Thoracic aorta (tissue), 2 donors: ENCODE data around the gene ITGB6. TPM values are rescaled to one million over a fixed set of nuclear protein-coding genes. Genes with fewer than 3 reads are reported as not detected.

ENCODE experiments used
- ATAC-seq: fragments of 150-250 bp; one replicate; pipeline ENCODE4 v1.8.0; 2017; ENCODE audit warnings: low read depth; ENCODE audit not compliant: insufficient number of reproducible peaks, low FRiP score
- DNase-seq: peaks from one replicate; pipeline ENCODE4 v3.0.0-alpha.2; 2020; ENCODE audit warnings: low spot score
- H3K27ac ChIP-seq, 2 donors: fragments of 200-600 bp; sonication (generic); 1 replicate in 1 of 2; 2 replicates in 1 of 2; pipeline ENCODE4 v1.5.1; 2016; ENCODE audit warnings: mild to moderate bottlenecking in 2 of 2, moderate library complexity in 2 of 2
- H3K27me3 ChIP-seq: fragments of 200-600 bp; sonication (generic); replicated peaks from 2 replicates; pipeline ENCODE4 v1.6.0; 2016; ENCODE audit warnings: mild to moderate bottlenecking; ENCODE audit not compliant: insufficient read depth
- H3K36me3 ChIP-seq: fragments of 200-600 bp; sonication (generic); one replicate; pipeline ENCODE4 v1.5.1; 2016
- H3K4me1 ChIP-seq, 2 donors: fragments of 200-600 bp; sonication (generic); 1 replicate in 1 of 2; 2 replicates in 1 of 2; pipeline versions ENCODE4 v1.5.1 to v1.6.0; 2016; ENCODE audit warnings: low read depth in 2 of 2, mild to moderate bottlenecking in 1 of 2; ENCODE audit not compliant: control insufficient read depth in 1 of 2
- H3K4me3 ChIP-seq: fragments of 200-600 bp; sonication (generic); 2 replicates; pipeline ENCODE4 v1.5.1; 2016; ENCODE audit warnings: mild to moderate bottlenecking
- H3K9me3 ChIP-seq: fragments of 200-600 bp; sonication (generic); 2 replicates; pipeline ENCODE4 v1.5.1; 2016
- total RNA-seq, 2 donors: library from RNA; depleted of rRNA; stranded (reverse); fragments of >200 nt; gene quantifications; one replicate each; pipeline versions ENCODE4 v1.1.0 to v1.2.3, GENCODE V29; 2016
- TF ChIP-seq, protein P1 (sequence below): fragments of 200-600 bp; sonication (generic); IDR thresholded peaks from one replicate; pipeline ENCODE4 v1.5.1; 2019; ENCODE audit warnings: antibody characterized with exemption

The ITGB6 gene
- total RNA-seq, 2 donors from 2014 or later, result 0.99 TPM; not detected in 1

DNA sequence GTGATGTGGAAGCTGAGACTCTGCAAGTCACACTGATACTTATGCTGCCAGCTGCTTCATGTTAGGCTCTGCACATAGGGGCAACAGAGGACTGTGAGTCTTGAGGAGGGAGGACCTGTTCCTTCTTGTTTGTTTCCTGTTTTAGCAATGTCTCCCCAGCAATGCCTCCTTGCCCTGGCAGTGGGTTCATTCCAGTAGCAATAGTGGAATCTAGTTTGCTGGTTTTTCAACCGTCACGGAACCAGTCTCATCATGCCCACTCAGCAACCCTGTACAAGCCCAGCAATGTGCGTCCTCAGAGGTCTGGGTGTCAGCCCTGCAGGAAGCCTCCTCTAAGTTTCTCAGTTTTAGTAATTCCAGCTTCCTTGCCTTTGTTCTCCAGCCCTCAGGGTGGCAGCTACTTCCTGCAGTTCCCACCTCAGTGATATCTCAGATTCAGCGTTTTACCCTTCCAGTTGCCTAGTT, 20.5 kb upstream of the ITGB6 start:
- H3K4me1 ChIP-seq, result peaks cover 5 to 12% of the 10 kb centered on the region in 2 donors
- TF ChIP-seq, protein P1, sequence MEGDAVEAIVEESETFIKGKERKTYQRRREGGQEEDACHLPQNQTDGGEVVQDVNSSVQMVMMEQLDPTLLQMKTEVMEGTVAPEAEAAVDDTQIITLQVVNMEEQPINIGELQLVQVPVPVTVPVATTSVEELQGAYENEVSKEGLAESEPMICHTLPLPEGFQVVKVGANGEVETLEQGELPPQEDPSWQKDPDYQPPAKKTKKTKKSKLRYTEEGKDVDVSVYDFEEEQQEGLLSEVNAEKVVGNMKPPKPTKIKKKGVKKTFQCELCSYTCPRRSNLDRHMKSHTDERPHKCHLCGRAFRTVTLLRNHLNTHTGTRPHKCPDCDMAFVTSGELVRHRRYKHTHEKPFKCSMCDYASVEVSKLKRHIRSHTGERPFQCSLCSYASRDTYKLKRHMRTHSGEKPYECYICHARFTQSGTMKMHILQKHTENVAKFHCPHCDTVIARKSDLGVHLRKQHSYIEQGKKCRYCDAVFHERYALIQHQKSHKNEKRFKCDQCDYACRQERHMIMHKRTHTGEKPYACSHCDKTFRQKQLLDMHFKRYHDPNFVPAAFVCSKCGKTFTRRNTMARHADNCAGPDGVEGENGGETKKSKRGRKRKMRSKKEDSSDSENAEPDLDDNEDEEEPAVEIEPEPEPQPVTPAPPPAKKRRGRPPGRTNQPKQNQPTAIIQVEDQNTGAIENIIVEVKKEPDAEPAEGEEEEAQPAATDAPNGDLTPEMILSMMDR, result no peak
- DNase-seq (no peak), ATAC-seq (no peak)
- no peak overlapping the region for H3K4me3 ChIP-seq
- no peaks in the 10 kb centered on the region for H3K27me3 ChIP-seq
- H3K27ac ChIP-seq, result no peak overlapping the region
- no peaks in the 10 kb centered on the region for H3K36me3 ChIP-seq
- no peaks in the 10 kb centered on the region for H3K9me3 ChIP-seq

DNA sequence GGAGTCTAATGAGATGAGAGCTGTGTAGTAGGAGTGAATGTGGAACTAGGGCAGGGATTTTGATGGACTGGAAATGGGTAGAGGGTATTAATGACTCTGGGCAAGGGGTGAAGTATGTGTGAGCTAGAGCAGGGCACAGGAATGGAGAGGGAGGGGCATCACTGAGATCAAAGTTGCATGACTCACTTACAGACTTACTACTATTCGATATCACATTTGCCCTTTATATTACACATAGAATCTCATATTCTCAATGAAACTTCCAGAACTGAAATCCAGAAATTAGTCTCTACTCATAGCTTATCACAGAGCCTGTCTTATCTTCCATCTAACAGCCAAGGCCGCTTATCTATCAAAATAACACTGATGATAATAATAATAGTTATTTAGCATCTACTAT, 20.0 kb upstream of the ITGB6 start:
- Histone ChIP-seq H3K27ac (no peak overlapping the region), H3K4me1 (peaks cover 5 to 12% of the 10 kb centered on the region in 2 donors), H3K9me3 (no peaks in the 10 kb centered on the region), H3K27me3 (no peaks in the 10 kb centered on the region), H3K4me3 (no peak overlapping the region), H3K36me3 (no peaks in the 10 kb centered on the region)
- TF ChIP-seq, protein P1, result no peak
- ATAC-seq (no peak), DNase-seq (no peak)

DNA sequence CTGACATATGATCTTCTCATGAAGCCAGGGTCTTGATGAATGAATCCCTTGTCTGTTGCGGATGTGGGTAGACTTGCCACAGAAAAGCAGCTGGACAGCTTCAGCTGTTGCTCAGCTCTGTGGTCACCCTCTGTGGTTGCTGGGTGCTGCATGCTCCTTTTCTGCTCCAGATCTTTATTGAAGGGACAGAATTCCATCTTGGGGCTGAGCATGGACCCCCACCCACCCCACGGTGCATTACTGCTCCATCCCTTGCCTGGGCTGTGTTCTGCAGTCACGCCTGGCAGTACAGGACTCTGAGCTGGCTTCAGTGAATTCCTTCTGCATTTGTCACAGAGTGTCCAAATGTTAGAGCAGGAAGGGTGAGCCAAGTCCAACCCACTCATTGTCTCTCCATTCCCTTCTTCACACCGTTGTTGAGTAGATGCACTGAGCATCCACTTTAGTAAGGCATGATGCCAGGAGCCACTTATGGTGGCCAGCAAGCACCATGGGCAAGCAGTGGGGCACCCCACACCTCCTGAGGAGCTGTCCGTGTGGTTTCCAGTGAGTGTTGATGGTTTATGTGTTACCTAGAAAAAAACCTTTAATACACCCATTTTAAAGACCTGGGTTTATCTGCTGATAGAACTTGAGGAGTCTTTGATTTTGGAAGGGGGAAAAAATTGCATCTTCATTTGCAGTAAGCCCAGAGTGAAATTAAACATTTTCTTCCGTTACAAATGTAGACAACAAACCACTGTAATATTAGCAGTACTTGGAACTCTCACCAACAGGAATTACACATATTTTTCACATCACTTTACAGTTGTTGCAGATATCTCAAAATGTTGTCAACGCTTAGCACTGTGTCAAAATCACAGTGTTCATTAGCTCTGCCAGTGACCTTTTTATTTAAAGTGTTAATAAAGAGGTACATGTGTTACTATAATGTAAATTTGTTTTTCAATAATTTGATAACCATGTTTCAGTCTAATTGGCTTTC, 14.7 kb upstream of the ITGB6 start:
- Histone ChIP-seq H3K9me3 (no peaks in the 10 kb centered on the region), H3K27ac (no peak overlapping the region), H3K4me1 (peaks cover 0 to 5% of the 10 kb centered on the region in 2 donors), H3K4me3 (no peak overlapping the region), H3K27me3 (no peaks in the 10 kb centered on the region), H3K36me3 (no peaks in the 10 kb centered on the region)
- TF ChIP-seq, protein P1, result no peak
- no peak for DNase-seq
- ATAC-seq, result peak; percentile 41

DNA sequence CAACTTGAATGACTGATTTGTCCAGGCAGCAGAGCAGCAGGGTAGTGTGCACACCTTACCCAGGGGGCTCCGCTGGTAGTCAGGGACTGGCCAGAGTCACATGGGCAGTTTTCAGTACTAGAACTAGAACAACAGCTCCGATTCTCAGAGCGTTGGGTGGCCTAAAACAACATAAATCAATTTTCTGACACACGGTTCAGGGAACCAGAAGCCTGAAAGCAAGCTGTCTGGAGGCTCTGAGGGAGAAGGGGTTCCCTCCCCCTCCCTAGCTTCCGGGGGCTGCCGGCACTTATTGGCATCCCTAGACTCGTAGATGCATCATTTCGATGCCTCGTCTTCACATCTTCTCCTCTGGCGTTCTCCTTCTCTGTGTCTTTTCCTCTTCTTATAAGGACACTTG, 13.4 kb upstream of the ITGB6 start:
- Histone ChIP-seq H3K36me3 (no peaks in the 10 kb centered on the region), H3K9me3 (no peaks in the 10 kb centered on the region), H3K27ac (no peak overlapping the region), H3K4me3 (no peak overlapping the region), H3K4me1 (peaks cover 2 to 18% of the 10 kb centered on the region in 2 donors), H3K27me3 (no peaks in the 10 kb centered on the region)
- DNase-seq, result no peak
- TF ChIP-seq, protein P1, result no peak
- ATAC-seq, result no peak

DNA sequence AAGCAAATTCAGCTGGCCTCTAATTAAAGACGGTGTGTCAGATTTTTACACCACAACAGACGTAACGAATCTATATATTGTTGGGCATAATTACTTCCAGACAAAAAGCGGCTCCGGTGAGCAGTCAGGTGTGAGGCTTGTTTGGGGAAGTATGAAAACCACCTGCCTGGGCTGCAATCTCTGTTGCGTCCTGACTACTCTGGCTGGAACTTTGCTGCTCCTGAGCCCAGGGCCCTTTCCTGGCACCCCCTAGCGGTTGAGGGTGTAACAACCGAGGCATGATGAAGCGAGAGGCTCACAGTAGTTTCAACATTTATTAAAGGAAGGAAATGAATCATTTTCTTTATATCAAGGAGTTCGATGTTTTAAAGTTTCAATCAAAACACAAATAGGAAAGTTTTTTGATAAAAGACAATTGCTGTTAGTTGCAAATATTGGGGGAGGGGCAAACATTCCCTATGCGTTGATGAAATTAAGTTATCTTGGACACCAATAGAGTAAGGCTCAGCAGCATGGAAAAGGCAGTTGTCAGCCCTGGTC, 10.6 kb upstream of the ITGB6 start:
- Histone ChIP-seq H3K4me1 (peaks cover 10 to 37% of the 10 kb centered on the region in 2 donors), H3K27ac (no peak overlapping the region), H3K27me3 (no peaks in the 10 kb centered on the region), H3K36me3 (no peaks in the 10 kb centered on the region), H3K4me3 (no peak overlapping the region), H3K9me3 (no peaks in the 10 kb centered on the region)
- DNase-seq (no peak), ATAC-seq (no peak)
- TF ChIP-seq, protein P1, result peak; percentile 35
